ENCODE measurements around the gene NEURL1B.

NEURL1B gene

DNA sequence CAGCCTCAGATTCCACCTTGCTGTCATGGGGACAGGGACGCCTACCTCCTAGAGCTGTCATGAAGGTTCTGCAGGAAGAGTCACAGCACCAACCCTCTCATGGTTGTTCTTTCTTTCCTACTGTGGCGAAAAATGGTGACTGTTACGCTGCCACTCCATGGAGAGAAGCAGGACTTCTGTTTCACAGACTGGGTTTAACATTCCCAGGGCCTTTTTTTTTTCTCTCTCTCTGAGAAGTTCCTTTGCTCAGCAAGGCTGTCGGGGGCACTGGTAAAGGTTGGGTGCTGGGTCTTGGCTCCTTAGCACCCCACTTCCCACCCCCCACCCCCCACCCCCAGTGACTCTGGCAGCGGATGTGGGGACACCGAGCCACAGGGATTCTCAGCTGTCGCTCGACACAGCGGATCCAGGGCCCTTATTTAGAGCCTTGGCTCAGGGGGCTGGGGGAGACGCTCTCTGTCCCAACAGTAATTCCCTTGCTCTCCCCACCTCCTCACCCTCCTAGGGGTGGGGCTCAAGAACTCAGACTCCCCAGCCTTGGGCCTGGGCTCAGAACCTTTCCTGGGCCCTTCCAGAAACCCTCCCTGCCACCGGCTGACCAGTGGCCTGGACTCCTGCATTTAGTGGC lies 95.6 kb downstream of the NEURL1B start:
- DNase-seq = no peak

DNA sequence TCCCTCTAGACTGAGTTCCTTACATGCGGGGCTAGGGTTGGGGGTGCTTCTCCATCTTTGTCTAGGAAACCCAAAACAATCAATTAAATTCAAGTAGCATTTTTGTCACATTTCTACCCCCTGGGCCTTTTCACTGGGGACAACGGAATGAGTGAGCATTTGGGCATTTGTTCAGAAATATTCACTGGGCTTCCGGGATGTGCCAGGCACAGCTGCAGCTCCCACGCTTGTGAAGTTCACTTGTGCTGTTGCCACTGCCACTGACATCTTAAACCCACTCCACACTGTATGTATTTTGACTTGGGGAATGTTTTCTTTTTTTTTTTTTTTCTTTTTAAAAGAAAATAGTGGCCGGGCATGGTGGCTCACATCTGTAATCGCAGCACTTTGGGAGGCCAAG lies 98.3 kb downstream of the NEURL1B start:
- no peak for DNase-seq

DNA sequence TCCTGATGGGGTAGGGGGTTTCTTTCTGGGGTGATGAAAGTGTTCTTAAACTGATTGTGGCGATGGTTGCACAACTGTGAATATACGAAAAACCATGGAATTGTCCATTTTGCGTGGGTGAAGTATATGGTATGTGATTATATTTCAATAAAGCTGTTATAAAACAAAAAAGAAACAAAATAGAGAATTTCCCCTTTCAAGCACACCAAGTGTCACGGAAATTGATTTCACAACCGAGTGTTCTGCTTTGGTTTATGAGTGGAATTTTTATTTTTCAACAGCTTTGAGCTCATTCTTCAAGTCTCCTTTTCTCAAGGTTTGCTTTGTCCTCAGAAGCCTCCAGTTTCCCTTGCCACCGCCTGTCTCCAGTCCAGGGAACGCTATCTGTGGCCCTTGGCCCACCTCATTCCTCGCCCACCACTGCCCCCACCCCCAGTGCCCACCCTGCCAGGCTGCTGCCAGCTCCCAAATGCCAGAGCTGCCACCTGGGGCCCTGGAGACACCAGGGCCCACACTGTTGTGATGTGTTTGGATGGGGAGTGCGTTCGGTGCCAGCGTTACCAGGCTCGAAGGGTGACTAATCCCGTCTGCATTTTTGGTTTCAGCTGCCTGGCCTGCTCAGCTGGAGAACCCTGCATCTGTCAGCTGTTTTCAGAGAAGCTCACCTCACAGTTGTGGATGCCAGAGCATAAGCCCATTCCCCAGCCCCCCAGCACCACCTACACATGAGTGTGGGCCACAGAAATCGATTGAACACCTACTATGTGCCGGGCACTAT lies 99.6 kb downstream of the NEURL1B start:
- no peak for DNase-seq
